ENCODE data around the gene EFNB3. TPM values are rescaled to one million over a fixed set of nuclear protein-coding genes. Genes with fewer than 3 reads are reported as not detected.

The EFNB3 gene
- polyA plus RNA-seq, 2 of the 4 experiments (the other 2 are of a cell fraction), result 1.7 to 1.9 TPM

DNA sequence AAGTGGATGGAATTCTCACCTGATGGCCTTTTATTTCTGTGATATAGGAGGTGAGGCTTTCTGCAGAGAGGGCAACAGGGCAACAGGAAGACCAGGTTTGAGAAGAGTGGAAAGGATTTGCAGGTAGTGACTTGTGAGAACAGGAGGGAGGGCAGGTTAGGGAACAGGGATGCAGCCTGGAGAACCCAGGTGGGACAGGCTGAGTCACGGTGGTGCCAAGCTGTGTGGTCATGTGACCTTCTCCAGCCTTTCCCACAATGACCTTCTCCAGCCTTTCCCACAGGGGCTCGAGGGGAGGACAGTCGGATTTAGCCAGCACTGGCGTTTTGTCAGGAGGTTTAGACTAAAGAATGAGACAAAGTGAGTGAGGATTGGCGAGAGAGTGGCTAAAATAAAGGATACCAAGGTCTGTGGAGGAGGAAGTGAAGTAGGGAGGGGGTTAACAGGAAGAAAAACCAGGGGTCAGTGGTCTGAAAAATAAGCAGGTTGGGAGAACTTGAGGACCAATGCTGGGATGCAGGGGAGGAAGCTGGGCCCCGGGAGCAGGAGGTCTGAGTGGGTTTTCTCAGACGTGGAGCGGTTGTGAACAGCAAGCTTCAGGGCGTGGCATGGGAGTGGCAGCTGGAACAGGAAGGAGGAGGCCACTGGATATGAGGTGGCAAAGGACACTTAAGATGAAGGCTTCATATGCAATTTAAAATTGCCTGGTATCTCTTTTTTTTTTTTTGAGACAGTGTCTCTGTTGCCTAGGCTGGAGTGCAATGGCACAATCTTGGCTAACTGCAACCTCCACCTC is 50.3 kb downstream of the EFNB3 start:
- ChIA-PET POLR2A (no interaction called here), CTCF (interaction anchor here (0.6 to 1.7 kb wide), 6 partner anchors 8 to 96 kb away, joined by 3 to 4 read pairs (median 3); no protein-coding TSS in a partner anchor)
- peaks cover 7% of the 10 kb centered on the region; the same call in 2 of the 3 replicates for H3K4me1 ChIP-seq
- 54% methylated on average over 9 of the region's 9 CpGs for WGBS (ENCODE audit: missing lambda C conversion rate)
- ATAC-seq, result no peak; a peak in 1 of 6 replicates
- FAIRE-seq, result no peak
- peak in 1 of 2 experiments; percentile 31 for DNase-seq (ENCODE audit: low read depth in 1 of 2, low spot score in 1 of 2)
- peaks cover 2% of the 10 kb centered on the region; the same call in 1 of the 3 replicates for H3K9me3 ChIP-seq
- TF ChIP-seq USF2 (IDR thresholded peaks at IDR 0.05), result no peak
- no peak for TF ChIP-seq RFX5 (IDR thresholded peaks at IDR 0.05)
- TF ChIP-seq KDM5A (IDR thresholded peaks at IDR 0.05), result no peak
- no peak for TF ChIP-seq PBX3 (IDR thresholded peaks at IDR 0.05)
- no peak for TF ChIP-seq JUNB (IDR thresholded peaks at IDR 0.05)
- no peak for TF ChIP-seq POLR2A (IDR thresholded peaks at IDR 0.05; ENCODE audit: low read length)
- TF ChIP-seq ZSCAN20 (CRISPR knock-in tag; IDR thresholded peaks at IDR 0.05), result no peak
- no peak for TF ChIP-seq ZC3H11A (IDR thresholded peaks at IDR 0.05)
- TF ChIP-seq REST (IDR thresholded peaks at IDR 0.05), result no peak
- TF ChIP-seq HOXB13 (CRISPR knock-in tag; IDR thresholded peaks at IDR 0.05; ENCODE audit: low read depth), result no peak
- TF ChIP-seq, protein P1, sequence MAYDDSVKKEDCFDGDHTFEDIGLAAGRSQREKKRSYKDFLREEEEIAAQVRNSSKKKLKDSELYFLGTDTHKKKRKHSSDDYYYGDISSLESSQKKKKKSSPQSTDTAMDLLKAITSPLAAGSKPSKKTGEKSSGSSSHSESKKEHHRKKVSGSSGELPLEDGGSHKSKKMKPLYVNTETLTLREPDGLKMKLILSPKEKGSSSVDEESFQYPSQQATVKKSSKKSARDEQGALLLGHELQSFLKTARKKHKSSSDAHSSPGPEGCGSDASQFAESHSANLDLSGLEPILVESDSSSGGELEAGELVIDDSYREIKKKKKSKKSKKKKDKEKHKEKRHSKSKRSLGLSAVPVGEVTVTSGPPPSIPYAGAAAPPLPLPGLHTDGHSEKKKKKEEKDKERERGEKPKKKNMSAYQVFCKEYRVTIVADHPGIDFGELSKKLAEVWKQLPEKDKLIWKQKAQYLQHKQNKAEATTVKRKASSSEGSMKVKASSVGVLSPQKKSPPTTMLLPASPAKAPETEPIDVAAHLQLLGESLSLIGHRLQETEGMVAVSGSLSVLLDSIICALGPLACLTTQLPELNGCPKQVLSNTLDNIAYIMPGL (CRISPR knock-in tag; IDR thresholded peaks at IDR 0.05; ENCODE audit: borderline replicate concordance), result no peak
- no peak for TF ChIP-seq SMC3 (IDR thresholded peaks at IDR 0.05)
- TF ChIP-seq RARB (CRISPR knock-in tag; IDR thresholded peaks at IDR 0.05), result no peak
- no peak for TF ChIP-seq SREBF2 (IDR thresholded peaks at IDR 0.05)
- TF ChIP-seq, protein P2, sequence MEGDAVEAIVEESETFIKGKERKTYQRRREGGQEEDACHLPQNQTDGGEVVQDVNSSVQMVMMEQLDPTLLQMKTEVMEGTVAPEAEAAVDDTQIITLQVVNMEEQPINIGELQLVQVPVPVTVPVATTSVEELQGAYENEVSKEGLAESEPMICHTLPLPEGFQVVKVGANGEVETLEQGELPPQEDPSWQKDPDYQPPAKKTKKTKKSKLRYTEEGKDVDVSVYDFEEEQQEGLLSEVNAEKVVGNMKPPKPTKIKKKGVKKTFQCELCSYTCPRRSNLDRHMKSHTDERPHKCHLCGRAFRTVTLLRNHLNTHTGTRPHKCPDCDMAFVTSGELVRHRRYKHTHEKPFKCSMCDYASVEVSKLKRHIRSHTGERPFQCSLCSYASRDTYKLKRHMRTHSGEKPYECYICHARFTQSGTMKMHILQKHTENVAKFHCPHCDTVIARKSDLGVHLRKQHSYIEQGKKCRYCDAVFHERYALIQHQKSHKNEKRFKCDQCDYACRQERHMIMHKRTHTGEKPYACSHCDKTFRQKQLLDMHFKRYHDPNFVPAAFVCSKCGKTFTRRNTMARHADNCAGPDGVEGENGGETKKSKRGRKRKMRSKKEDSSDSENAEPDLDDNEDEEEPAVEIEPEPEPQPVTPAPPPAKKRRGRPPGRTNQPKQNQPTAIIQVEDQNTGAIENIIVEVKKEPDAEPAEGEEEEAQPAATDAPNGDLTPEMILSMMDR (IDR thresholded peaks at IDR 0.05), result no peak
- no peak for TF ChIP-seq ZNF302 (CRISPR knock-in tag; IDR thresholded peaks at IDR 0.05)
- no peak for TF ChIP-seq TP53 (CRISPR knock-in tag; IDR thresholded peaks at IDR 0.05)
- peak overlapping the region in 1 of 2 experiments; percentile 9; a peak in 2 of 6 replicates for H3K27ac ChIP-seq
- H3K4me3 ChIP-seq, result no peak overlapping the region
- peak overlapping the region; percentile 43; the same call in 2 of the 3 replicates for H3K4me2 ChIP-seq
